Measurements from ENCODE around the gene CBX8.
"Not testable (repeated sequence)": the region's sequence is repeated elsewhere in the genome, so short reads cannot be mapped to it uniquely, and the experiment has no call there.

The CBX8 gene

GRCh38 chr17:79775632-79776031 is 21.2 kb downstream of the CBX8 start:
- DNase-seq (ENCODE audit: extremely low read depth, low read depth): no peak

DNA sequence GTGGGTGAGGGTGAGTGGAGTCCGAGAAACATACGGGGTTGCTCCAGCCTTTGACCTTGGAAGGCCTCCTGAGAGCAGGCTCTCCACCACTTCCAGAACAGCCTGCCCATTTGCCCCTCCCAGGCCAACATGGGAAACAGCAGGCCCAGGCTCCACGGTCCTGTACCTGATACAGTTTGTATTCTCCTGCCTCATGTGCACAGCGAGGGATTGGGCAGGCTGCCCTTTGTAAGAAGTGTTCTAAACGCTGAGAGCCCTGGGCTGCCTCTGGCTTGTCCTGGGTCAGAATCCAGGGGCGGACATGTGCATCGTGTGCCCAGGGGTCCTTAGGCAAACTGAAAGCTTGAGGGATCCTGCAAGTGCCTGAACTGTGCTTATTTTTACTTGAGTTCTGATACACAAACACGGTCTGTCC is 22.3 kb downstream of the CBX8 start:
- DNase-seq (ENCODE audit: extremely low read depth, low read depth): no peak
- TF ChIP-seq, protein P1, sequence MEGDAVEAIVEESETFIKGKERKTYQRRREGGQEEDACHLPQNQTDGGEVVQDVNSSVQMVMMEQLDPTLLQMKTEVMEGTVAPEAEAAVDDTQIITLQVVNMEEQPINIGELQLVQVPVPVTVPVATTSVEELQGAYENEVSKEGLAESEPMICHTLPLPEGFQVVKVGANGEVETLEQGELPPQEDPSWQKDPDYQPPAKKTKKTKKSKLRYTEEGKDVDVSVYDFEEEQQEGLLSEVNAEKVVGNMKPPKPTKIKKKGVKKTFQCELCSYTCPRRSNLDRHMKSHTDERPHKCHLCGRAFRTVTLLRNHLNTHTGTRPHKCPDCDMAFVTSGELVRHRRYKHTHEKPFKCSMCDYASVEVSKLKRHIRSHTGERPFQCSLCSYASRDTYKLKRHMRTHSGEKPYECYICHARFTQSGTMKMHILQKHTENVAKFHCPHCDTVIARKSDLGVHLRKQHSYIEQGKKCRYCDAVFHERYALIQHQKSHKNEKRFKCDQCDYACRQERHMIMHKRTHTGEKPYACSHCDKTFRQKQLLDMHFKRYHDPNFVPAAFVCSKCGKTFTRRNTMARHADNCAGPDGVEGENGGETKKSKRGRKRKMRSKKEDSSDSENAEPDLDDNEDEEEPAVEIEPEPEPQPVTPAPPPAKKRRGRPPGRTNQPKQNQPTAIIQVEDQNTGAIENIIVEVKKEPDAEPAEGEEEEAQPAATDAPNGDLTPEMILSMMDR (IDR thresholded peaks at IDR 0.05; ENCODE audit: low read depth, low read length): no peak

More at GRCh38 chr17:79775632-79776031, 21.2 kb downstream of the CBX8 start:
- TF ChIP-seq, protein P1 (IDR thresholded peaks at IDR 0.05; ENCODE audit: low read depth, low read length): no peak

- DNase-seq (ENCODE audit: extremely low read depth, low read depth): not testable (repeated sequence)
These were observed 24.2 kb downstream of the CBX8 start for GRCh38 chr17:79772726-79773125.

- no peak for DNase-seq (ENCODE audit: extremely low read depth, low read depth)
- TF ChIP-seq, protein P1 (IDR thresholded peaks at IDR 0.05; ENCODE audit: low read depth, low read length): no peak
These were observed 25.6 kb downstream of the CBX8 start for GRCh38 chr17:79771276-79771675.

DNA sequence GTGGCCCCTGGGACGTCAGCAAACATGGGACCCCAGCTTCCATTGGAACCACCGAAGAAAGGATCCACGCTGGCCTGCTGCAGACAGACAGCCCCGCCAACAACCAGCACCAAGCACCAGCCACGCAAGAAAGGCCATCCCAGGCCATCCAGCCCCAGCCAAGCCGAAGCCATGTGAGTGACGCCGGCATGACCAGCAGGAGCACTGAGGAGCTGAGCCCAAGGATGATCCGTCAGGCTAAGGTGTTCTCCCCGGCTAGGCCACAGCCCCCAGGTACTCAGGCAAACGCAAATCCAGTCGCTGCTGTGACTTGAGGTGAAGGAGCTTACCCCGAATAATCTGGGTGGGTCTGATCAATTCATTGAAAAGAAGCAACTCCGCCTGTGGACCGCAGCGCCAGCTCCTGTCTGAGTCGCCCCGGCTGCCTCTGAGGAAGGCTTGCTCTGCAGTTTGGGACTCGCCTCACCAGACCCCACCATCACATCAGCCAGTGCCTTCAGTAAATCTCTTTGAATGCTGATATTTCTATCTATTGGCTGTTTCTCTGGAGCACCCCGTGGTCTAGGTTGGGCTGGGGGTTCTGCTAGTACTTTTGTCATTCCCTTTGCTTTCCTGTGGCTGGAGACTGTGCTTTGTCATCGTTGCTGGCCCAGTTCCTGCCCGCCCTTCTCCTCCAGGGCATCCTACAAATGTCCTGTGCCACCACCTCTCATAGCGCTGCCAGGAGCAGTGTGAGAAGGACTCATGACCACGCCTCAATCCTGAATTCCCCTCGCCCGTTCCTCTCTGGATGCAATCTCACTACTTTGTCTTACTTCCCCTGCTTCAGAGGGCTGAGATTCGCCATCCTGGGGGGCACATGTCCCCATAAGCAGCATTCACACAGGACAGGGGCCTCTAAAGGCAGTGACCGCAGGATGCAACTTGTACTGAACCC is 27.0 kb downstream of the CBX8 start:
- TF ChIP-seq, protein P1 (IDR thresholded peaks at IDR 0.05; ENCODE audit: low read depth, low read length): no peak
- DNase-seq (ENCODE audit: extremely low read depth, low read depth): no peak

DNA sequence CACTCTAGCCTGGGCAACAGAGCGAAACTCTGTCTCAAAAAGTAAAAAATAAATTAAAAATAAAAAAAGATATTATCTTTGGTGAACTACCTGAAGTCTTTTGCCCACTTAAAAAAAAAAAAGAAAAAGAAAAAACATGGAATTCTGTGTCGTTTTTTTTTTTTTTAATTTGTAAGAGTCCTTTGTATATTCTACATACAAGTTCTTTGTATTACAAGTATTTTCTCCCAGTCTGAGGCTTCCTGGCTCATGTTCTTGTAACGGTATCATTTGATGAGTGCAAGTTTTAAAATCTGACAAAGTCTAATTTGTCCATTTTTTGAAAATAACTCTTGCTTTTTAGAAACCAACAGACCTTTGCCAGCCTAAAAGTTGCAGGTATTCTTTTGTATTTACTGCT is 31.2 kb downstream of the CBX8 start:
- no peak for DNase-seq (ENCODE audit: extremely low read depth, low read depth)
- TF ChIP-seq, protein P1 (IDR thresholded peaks at IDR 0.05; ENCODE audit: low read depth, low read length): no peak

- TF ChIP-seq, protein P1 (IDR thresholded peaks at IDR 0.05; ENCODE audit: low read depth, low read length): no peak
- DNase-seq (ENCODE audit: extremely low read depth, low read depth): no peak
These were observed 34.8 kb downstream of the CBX8 start for GRCh38 chr17:79761894-79762589.

Data from AG09319 (cell line).